ENCODE data around the gene EML1.

- TF ChIP-seq, protein P1, sequence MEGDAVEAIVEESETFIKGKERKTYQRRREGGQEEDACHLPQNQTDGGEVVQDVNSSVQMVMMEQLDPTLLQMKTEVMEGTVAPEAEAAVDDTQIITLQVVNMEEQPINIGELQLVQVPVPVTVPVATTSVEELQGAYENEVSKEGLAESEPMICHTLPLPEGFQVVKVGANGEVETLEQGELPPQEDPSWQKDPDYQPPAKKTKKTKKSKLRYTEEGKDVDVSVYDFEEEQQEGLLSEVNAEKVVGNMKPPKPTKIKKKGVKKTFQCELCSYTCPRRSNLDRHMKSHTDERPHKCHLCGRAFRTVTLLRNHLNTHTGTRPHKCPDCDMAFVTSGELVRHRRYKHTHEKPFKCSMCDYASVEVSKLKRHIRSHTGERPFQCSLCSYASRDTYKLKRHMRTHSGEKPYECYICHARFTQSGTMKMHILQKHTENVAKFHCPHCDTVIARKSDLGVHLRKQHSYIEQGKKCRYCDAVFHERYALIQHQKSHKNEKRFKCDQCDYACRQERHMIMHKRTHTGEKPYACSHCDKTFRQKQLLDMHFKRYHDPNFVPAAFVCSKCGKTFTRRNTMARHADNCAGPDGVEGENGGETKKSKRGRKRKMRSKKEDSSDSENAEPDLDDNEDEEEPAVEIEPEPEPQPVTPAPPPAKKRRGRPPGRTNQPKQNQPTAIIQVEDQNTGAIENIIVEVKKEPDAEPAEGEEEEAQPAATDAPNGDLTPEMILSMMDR (conservative IDR thresholded peaks at IDR 0.05 in 1 of 2, IDR thresholded peaks at IDR 0.05 in 1 of 2; ENCODE audit: extremely low read depth in 1 of 2, insufficient read depth in 1 of 2, low read depth in 1 of 2, low read length in 2 of 2) = no peak
- no peak for TF ChIP-seq EZH2 (IDR thresholded peaks at IDR 0.05; ENCODE audit: borderline replicate concordance, low read length)
Measured at GRCh38 chr14:99819514-99819913, 26.3 kb downstream of the EML1 start.
